HFFc6 (cell line): Measurements from ENCODE around the gene HOTAIR. TPM values are rescaled to one million over a fixed set of nuclear protein-coding genes. Genes with fewer than 3 reads are reported as not detected.

Source experiments
- DNase-seq: peaks from one replicate; pipeline ENCODE4 v3.0.0-alpha.2; 2018
- H3K27ac Mint-ChIP-seq: 2 replicates; pipeline ENCODE4 v1.8.0; 2020; ENCODE audit warnings: mild to moderate bottlenecking, mixed read lengths
- H3K27me3 Mint-ChIP-seq: 2 replicates; pipeline ENCODE4 v1.8.0; 2021; ENCODE audit warnings: mild to moderate bottlenecking, moderate library complexity, mixed read lengths; ENCODE audit not compliant: insufficient read depth
- H3K36me3 Mint-ChIP-seq: 2 replicates; pipeline ENCODE4 v1.8.0; 2021; ENCODE audit warnings: low read depth, mixed read lengths
- H3K4me1 Mint-ChIP-seq: 2 replicates; pipeline ENCODE4 v1.8.0; 2020; ENCODE audit warnings: low read depth, mixed read lengths
- H3K4me3 Mint-ChIP-seq: 2 replicates; pipeline ENCODE4 v1.8.0; 2020; ENCODE audit warnings: mild to moderate bottlenecking, moderate library complexity, mixed read lengths
- H3K9me3 Mint-ChIP-seq: 2 replicates; pipeline ENCODE4 v1.8.0; 2020; ENCODE audit warnings: mild to moderate bottlenecking, mixed read lengths
- total RNA-seq, 6 experiments: library from RNA; stranded (reverse); fragmentation: NEBNext Ultra II Directional; extraction: Animal tissue kit (Norgen Biotek cat#: 25700); gene quantifications; 2 replicates in 1 of 6; 3 replicates in 5 of 6; pipeline ENCODE4 v1.2.3, GENCODE V29; 2021
- TF ChIP-seq, protein P1 (sequence below): fragments of 200-600 bp; sonication (generic); IDR thresholded peaks from 2 replicates; pipeline ENCODE4 v1.5.0; 2021; ENCODE audit warnings: antibody characterized with exemption, mild to moderate bottlenecking

HOTAIR gene
- total RNA-seq, 6 experiments from 2014 or later = 0.26 to 3.7 (median 2.8) TPM; not detected in 1

DNA sequence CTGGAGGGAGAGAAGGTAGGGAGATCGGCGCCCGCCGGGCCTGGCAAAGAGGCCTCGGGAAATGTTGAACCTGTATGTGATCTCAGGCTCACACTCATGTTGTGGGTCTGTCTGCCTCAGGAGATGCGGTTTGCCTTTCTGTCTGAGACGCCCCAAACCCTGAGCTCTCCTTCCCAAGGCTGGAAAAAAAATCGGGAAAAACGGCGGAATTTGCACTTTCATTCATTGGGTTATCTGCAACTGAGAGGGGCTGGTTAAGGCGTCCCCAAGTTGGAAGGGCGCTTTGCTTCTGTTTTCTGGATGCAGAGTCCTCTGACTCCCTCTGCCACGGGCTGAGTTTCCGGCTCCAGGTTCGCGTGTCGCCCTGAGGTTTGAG is 20.2 kb upstream of the HOTAIR start:
- no peaks in the 10 kb centered on the region for H3K36me3 Mint-ChIP-seq
- H3K4me3 Mint-ChIP-seq = no peak overlapping the region; the same call in 1 of the 2 replicates
- DNase-seq = no peak
- no peaks in the 10 kb centered on the region for H3K9me3 Mint-ChIP-seq
- peaks cover 67% of the 10 kb centered on the region for H3K27me3 Mint-ChIP-seq
- no peak overlapping the region for H3K27ac Mint-ChIP-seq
- H3K4me1 Mint-ChIP-seq = peaks cover 6% of the 10 kb centered on the region; the same call in 1 of the 2 replicates
- TF ChIP-seq, protein P1, sequence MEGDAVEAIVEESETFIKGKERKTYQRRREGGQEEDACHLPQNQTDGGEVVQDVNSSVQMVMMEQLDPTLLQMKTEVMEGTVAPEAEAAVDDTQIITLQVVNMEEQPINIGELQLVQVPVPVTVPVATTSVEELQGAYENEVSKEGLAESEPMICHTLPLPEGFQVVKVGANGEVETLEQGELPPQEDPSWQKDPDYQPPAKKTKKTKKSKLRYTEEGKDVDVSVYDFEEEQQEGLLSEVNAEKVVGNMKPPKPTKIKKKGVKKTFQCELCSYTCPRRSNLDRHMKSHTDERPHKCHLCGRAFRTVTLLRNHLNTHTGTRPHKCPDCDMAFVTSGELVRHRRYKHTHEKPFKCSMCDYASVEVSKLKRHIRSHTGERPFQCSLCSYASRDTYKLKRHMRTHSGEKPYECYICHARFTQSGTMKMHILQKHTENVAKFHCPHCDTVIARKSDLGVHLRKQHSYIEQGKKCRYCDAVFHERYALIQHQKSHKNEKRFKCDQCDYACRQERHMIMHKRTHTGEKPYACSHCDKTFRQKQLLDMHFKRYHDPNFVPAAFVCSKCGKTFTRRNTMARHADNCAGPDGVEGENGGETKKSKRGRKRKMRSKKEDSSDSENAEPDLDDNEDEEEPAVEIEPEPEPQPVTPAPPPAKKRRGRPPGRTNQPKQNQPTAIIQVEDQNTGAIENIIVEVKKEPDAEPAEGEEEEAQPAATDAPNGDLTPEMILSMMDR = no peak

DNA sequence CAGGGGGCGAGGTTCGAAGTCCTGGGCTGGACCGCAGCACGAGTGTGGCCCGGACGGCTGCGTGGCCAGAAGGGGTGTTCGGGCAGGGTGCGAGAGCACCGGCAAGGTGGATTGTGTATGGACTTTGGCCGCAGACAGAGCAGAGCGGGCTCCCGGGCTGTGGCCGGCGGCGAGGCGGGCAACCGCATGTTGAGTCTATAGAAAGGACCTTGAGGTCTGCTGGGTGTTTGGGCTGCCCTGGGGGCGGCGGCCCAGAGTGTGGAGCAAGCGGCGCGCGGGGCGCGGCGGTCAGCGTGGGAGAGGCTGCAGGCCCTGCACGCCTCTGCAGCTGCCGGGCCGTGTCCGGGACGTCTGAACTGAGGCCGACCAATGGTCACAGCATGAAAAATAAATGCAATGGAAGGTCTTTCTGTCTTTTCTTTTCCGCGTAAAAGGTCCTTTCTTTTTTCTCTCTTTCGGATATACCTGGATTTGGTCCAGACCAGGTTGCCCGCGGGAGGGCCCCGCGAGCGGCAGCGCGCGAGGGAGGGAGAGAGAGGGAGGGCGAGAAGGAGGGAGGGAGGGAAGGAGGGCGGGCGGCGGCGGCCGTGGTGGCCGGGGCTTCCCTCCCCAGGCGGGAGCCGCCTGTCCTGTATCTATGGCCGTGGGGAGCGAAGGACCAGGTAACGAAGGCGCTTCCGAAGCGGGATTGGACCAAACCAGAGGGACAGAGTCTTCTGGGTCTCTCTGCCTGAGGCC is 19.7 kb upstream of the HOTAIR start:
- Mint-ChIP-seq H3K9me3 (no peaks in the 10 kb centered on the region), H3K27ac (no peak overlapping the region), H3K4me3 (no peak overlapping the region), H3K27me3 (peaks cover 67% of the 10 kb centered on the region), H3K36me3 (no peaks in the 10 kb centered on the region), H3K4me1 (peaks cover 11% of the 10 kb centered on the region)
- TF ChIP-seq, protein P1 = no peak
- no peak for DNase-seq

DNA sequence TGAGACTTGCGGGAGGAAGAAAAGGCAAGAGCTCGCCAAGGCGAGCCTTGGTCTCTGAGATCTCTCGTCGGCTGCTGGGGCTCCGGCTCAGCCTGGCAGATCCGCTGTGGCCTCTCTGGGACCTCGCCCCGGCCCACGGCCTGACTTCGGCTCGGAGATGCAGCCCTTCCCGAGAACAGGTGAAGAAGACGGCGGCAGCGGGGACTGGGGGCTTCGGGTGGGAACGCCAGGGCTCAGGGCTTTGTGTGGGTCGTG is 19.2 kb upstream of the HOTAIR start:
- H3K4me3 Mint-ChIP-seq = no peak overlapping the region
- peaks cover 16% of the 10 kb centered on the region for H3K4me1 Mint-ChIP-seq
- no peak for DNase-seq
- H3K36me3 Mint-ChIP-seq = no peaks in the 10 kb centered on the region
- TF ChIP-seq, protein P1 = no peak
- peaks cover 68% of the 10 kb centered on the region for H3K27me3 Mint-ChIP-seq
- H3K27ac Mint-ChIP-seq = no peak overlapping the region
- no peaks in the 10 kb centered on the region for H3K9me3 Mint-ChIP-seq

DNA sequence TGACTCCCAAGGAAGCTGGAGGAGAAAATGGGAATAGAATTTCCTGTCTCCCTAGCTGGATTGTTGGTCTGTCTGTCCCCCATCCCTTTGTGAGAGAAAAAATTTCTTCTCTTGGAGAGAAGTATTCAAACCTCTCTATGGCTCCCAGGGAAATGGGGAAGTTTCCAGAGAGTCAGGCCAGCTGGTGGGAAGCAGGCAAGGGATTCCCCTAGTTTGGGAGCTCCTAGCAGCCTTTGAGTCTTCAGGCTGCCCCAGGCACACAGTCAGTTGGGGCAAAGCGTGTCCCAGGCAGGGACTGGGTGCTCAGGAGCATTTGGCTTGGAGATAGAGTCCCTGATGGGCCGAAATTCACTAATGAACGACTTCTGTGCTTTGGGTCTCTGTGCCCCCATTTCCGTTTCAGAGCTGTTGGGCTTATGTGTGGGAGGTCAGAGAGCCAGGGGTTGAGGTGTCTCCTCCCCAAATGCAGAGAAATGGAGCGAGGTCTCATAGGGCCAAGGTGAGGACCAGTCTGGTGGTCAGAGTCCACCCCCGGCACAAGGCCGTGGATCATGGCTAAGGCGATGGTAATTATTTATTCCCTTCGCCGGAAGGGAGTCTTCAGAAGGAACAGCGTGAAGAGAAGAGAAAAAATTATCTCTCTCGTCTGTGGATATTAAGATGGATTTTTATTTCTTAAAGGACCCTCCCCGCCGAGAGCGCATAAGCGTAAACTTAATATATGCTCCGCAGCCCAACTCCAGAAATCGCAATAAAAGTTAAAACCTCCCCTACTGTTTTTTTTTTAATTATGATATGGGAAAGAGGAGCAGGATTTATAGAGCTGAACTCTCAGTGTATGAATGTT is 18.6 kb upstream of the HOTAIR start:
- Mint-ChIP-seq H3K36me3 (no peaks in the 10 kb centered on the region), H3K9me3 (no peaks in the 10 kb centered on the region), H3K4me3 (no peak overlapping the region), H3K27ac (no peak overlapping the region), H3K27me3 (peaks cover 68% of the 10 kb centered on the region), H3K4me1 (peaks cover 16% of the 10 kb centered on the region)
- no peak for DNase-seq
- TF ChIP-seq, protein P1 = no peak

DNA sequence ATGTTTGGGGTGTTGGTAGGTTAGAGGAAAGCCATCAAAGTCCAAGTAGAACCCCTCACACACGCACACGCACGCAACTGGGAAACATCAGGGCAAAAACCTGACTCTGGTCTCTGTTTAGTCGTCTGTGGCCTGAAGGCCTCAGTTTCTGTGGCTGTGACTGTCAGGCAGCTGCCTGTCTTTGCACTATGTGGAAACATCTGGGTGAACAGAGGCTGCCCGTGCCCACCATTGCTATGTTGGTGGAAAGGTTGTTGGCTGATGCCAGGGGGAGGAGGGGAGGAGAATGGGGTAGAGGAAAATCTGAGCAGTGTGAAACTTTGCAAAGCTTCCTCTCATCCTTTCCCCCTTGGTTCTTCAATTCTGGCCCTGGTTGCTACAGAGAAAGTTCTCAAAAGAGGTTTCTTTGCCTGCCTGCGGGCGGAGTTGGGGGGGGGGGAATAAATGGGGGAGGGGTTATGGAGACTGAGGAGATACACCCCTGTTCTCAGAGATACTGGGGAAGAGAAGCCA is 17.7 kb upstream of the HOTAIR start:
- H3K36me3 Mint-ChIP-seq = no peaks in the 10 kb centered on the region
- peaks cover 67% of the 10 kb centered on the region for H3K27me3 Mint-ChIP-seq
- no peak for DNase-seq
- H3K27ac Mint-ChIP-seq = no peak overlapping the region
- H3K9me3 Mint-ChIP-seq = no peaks in the 10 kb centered on the region
- H3K4me3 Mint-ChIP-seq = no peak overlapping the region
- TF ChIP-seq, protein P1 = no peak
- peaks cover 16% of the 10 kb centered on the region for H3K4me1 Mint-ChIP-seq
